GM19463 (cell line): ENCODE results near the gene RNU6-9.
"Not testable (repeated sequence)": the region's sequence is repeated elsewhere in the genome, so short reads cannot be mapped to it uniquely, and the experiment has no call there.

Experiments
- ATAC-seq: cut with Tn5 transposase; IDR thresholded peaks from one replicate; pipeline ENCODE4 v1.9.1; 2021; ENCODE audit warnings: mild to moderate bottlenecking, moderate library complexity; ENCODE audit not compliant: unreplicated experiment

RNU6-9 gene

GRCh38 chr19:876780-877314 lies 16.4 kb upstream of the RNU6-9 start:
- ATAC-seq = no peak

DNA sequence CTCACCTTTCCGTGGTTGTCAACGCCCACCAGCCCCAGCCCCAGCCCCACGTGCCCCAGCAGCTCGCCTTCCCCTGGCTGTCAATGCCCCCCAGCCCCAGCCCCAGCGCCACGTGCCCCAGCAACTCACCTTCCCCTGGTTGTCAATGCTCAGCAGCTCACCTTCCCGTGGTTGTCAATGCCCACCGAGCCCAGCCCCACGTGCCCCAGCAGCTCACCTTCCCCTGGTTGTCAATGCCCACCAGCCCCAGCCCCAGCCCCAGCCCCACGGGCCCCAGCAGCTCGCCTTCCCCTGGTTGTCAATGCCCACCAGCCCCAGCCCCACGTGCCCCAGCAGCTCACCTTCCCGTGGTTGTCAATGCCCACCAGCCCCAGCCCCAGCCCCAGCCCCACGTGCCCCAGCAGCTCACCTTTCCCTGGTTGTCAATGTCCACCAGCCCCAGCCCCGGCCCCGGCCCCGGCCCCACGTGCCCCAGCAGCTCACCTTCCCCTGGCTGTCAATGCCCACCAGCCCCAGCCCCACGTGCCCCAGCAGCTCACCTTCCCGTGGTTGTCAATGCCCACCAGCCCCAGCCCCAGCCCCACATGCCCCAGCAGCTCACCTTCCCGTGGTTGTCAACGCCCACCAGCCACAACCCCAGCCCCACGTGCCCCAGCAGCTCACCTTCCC lies 15.2 kb upstream of the RNU6-9 start:
- not testable (repeated sequence) for ATAC-seq

DNA sequence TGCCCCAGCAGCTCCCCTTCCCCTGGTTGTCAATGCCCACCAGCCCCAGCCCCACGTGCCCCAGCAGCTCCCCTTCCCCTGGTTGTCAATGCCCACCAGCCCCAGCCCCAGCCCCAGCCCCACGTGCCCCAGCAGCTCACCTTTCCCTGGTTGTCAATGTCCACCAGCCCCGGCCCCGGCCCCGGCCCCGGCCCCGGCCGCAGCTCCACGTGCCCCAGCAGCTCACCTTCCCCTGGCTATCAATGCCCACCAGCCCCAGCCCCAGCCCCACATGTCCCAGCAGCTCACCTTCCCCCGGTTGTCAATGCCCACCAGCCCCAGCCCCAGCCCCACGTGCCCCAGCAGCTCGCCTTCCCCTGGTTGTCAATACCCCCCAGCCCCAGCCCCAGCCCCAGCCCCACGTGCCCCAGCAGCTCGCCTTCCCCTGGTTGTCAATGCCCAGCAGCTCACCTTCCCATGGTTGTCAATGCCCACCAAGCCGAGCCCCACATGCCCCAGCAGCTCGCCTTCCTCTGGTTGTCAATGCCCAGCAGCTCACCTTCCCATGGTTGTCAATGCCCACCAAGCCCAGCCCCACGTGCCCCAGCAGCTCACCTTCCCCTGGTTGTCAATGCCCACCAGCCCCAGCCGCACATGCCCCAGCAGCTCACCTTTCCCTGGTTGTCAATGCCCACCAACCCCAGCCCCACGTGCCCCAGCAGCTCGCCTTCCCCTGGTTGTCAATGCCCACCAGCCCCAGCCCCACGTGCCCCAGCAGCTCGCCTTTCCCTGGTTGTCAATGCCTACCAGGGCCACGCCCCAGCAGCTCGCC lies 14.3 kb upstream of the RNU6-9 start:
- ATAC-seq = not testable (repeated sequence)

- no peak for ATAC-seq
These were observed 13.4 kb upstream of the RNU6-9 start for GRCh38 chr19:879711-880438.

DNA sequence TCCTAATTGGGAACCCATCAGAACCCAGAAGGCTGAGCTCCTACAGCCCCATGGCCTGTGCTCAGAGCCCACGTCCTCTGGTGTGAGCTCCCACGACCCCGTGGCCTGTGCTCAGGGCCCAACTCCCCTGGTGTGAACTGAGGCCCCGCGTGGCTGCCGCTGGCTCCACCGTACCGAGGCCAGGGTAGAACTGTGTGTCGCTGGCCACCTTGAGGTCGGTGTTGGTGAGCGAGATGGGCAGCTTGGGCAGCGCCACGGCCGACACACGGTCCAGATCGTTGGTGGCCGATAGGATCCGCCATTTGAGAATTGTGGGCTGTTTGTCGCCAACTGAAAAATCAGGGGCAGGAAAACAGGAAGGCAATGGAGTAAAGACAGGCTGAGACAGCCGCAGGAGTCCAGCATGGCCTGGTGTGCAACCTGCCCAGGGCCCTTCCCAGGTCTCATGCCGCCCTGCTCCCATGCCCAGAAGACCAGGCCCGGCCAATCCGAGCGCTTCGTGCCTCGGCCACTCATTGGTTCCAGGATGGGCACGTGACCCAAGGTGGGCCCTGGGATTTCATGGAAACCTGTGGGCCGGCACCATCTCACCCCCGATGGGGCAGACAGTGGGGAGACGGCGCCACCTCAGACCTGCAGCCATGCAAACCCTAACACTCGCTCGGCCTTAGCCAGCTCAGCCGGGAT lies 11.8 kb upstream of the RNU6-9 start:
- ATAC-seq = no peak

GRCh38 chr19:882871-883497 lies 10.3 kb upstream of the RNU6-9 start:
- no peak for ATAC-seq

DNA sequence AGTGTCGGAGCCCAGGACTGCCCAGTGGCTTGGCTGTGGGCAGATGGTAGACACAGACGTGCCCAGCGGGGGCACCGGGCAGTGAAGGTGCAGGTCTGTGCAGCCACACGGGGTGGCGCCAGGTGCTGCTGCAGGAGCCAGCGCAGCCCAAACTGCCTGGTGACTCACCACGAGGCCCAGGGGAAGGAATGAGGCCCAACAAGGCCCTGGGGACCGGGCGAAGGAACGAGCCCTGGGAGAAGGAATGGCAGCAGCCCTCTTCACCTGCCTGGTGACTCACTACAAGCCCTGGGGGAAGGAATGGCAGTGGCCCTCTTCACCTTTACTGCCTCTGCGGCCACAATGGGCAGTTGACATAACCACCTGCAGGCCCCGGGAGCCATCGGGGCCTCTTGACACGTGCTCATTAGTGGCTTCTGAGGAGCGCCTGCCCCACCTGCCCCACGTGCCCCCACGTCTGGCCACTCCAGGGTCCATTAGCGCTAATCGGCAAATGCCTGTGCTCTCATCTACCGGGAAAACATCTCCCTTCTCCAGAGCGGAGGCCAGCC lies 9.5 kb upstream of the RNU6-9 start:
- no peak for ATAC-seq

DNA sequence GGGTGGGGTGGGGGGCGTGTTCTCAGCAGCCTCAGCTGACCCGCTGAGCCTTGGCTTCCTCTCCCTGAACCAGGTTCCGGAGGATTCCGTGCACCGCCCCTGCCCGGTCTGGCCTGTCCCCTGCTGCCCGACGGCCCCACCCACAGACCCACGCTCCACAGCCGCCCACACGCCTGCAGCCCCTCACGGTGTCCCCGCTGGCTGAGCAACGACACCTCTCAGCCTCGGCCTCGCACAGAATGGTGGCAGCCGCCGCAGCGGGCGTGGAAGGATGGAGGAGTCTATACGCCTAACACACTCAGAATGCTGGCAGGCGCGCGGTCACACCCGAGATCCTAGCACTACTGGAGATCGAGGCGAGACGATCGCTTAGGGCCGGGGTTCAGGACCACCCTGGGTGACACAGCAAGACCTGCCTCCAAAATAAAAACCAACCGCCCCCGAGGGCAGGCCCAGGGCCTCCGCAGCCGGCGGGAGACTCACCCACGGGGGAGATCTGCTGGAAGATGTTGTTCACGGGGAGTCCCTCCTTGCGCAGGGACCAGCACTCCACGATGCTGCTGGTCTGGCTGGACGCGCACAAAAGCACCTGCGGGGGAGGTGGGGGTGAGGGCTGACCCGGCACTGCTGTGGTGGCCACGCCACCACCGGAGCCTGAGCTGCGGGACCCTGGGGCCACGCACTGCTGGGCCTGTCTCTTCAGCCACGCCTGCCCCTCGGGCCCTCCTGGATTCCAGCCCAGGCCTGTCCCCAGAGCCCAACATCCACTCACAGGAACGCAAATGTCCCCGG lies 8.7 kb upstream of the RNU6-9 start:
- ATAC-seq = no peak

GRCh38 chr19:885536-886224 lies 7.6 kb upstream of the RNU6-9 start:
- ATAC-seq = no peak

DNA sequence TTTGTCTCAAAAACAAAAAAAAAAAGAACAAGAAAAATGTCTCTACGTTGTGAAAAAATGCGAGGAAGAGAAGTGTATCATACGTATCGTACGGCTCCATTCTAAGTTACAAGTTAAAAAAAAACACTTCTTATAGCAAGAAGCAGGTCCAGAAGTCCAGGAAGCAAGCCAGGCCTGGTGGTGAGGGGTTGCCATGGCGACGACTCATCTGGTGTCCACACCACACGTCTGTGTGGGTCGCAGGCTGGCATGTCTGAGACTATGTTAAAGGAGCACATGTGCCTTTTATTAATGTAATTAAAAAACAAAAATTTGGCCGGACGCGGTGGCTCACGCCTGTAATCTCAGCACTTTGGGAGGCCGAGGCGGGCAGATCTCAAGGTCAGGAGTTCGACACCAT lies 6.2 kb upstream of the RNU6-9 start:
- no peak for ATAC-seq

- no peak for ATAC-seq
These were observed 5.7 kb upstream of the RNU6-9 start for GRCh38 chr19:887599-887998.

GRCh38 chr19:888581-889385 lies 4.5 kb upstream of the RNU6-9 start:
- no peak for ATAC-seq

- ATAC-seq = no peak
These were observed 3.5 kb upstream of the RNU6-9 start for GRCh38 chr19:889662-890295.

GRCh38 chr19:890831-891230 lies 2.5 kb upstream of the RNU6-9 start:
- no peak for ATAC-seq

DNA sequence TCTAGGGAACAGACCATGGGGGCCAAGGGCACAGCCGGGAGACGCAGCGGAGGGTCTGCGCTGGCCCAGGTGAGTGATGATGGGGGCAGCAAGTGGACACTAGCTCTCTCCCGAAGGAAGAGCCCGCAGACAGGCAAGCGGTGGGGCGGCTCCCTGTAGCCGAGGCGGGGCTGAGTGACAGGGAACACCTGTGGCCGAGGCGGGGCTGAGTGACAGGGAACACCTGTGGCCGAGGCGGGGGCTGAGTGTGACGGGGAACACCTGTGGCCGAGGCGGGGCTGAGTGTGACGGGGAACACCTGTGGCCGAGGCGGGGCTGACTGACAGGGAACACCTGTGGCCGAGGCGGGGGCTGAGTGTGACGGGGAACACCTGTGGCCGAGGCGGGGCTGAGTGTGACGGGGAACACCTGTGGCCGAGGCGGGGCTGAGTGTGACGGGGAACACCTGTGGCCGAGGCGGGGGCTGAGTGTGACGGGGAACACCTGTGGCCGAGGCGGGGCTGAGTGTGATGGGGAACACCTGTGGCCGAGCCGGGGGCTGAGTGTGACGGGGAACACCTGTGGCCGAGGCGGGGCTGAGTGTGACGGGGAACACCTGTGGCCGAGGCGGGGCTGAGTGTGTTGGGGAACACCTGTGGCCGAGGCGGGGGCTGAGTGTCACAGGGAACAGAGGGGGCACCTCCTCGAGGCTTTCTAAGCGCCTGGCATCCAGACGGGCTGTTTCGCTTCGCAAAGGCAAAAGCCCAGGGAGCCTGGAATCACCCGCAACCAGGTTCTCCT lies 1.7 kb upstream of the RNU6-9 start:
- not testable (repeated sequence) for ATAC-seq

DNA sequence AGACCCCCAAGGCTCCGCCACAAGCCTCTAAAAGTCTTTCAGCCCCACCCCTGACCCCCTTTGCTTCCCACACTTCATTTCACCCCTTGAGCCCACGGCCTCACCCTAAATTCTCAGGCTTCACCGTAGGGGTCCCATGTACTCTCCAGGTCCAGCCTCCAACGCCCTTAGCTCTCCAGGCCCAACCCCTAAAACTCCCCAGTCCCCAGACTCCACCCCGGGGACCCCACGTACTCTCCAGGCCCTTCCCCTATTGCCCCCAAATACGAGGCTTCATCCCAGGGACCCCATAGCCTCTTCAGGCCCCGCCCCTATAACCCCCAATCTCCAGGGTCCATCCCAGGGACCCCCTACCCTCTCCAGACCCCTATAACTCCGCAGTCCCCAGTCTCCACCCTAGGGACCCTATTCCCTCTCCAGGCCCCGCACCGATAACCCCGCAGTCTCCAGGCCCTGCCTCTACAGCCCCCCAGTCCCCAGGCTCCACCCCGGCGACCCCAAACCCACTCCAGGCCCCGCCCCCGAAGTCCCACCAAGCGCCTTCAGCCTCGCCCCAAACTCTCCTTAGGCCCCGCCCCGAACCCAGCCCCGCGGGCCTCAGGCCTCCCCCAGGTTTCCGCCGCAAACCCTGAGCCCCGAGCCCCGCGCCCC lies 916 bp upstream of the RNU6-9 start:
- no peak for ATAC-seq
